Activated CD4-positive, alpha-beta T cell treated with anti-CD3 and anti-CD28 coated beads for 36 hours (primary cell): Measurements from ENCODE around the gene DTX3. TPM values are rescaled to one million over a fixed set of nuclear protein-coding genes. Genes with fewer than 3 reads are reported as not detected.

Experiments used
- ATAC-seq: fragments of 200-7000 bp; cut with Tn5 transposase; one replicate; pipeline ENCODE4 v1.10.0; 2021; ENCODE audit warnings: mild to moderate bottlenecking, moderate library complexity
- CTCF ChIA-PET: fragments of 350-600 bp; sonication (Branson Sonifier 250); formaldehyde crosslinking; loops from one replicate; lab custom pipeline; 2021; ENCODE audit warnings: antibody characterized with exemption; lab: Charles Lee
- POLR2A ChIA-PET: fragments of 350-600 bp; sonication (Branson Sonifier 250); formaldehyde crosslinking; loops from one replicate; lab custom pipeline; 2021; ENCODE audit warnings: antibody characterized with exemption, inconsistent platforms; lab: Charles Lee
- DNase-seq: peaks from one replicate; pipeline ENCODE4 v3.0.0-alpha.2; 2020
- H3K27ac Mint-ChIP-seq: one replicate; pipeline ENCODE4 v1.8.0; 2021; ENCODE audit warnings: mixed read lengths
- H3K27me3 Mint-ChIP-seq: one replicate; pipeline ENCODE4 v1.8.0; 2021; ENCODE audit warnings: mixed read lengths
- H3K36me3 Mint-ChIP-seq: one replicate; pipeline ENCODE4 v1.8.0; 2021; ENCODE audit warnings: low read depth, mixed read lengths
- H3K4me1 Mint-ChIP-seq: one replicate; pipeline ENCODE4 v1.8.0; 2021; ENCODE audit warnings: mixed read lengths
- H3K4me3 Mint-ChIP-seq: one replicate; pipeline ENCODE4 v1.8.0; 2021; ENCODE audit warnings: mild to moderate bottlenecking, moderate library complexity, mixed read lengths
- H3K9me3 Mint-ChIP-seq: one replicate; pipeline ENCODE4 v1.8.0; 2021; ENCODE audit warnings: low read depth, mixed read lengths
- intact Hi-C, 2 experiments: fragments of 100-400 bp; cut with DNase I in 1 of 2; cut with micrococcal nuclease in 1 of 2; formaldehyde crosslinking; loops; one replicate each; pipeline versions ENCODE4 v1.14.2 to v1.15.1; 2022 to 2024; cut with DNase I, micrococcal nuclease
- total RNA-seq, 2 experiments: library from RNA; stranded (reverse); gene quantifications; one replicate each; pipeline ENCODE4 v1.2.3, GENCODE V29; 2021

Gene DTX3
- total RNA-seq, 2 experiments from 2014 or later = 16.7 to 17.0 TPM

- no peak for ATAC-seq
- peaks cover 3% of the 10 kb centered on the region for H3K36me3 Mint-ChIP-seq
- H3K9me3 Mint-ChIP-seq = no peaks in the 10 kb centered on the region
Observed at GRCh38 chr12:57606821-57607220, 2.2 kb downstream of the DTX3 start.

GRCh38 chr12:57607958-57608663 lies 3.5 kb downstream of the DTX3 start:
- no peak for DNase-seq
- Mint-ChIP-seq H3K27ac (no peak overlapping the region), H3K4me3 (no peak overlapping the region), H3K4me1 (peaks cover 26% of the 10 kb centered on the region), H3K36me3 (no peaks in the 10 kb centered on the region), H3K9me3 (no peaks in the 10 kb centered on the region), H3K27me3 (peaks cover 6% of the 10 kb centered on the region)
- ChIA-PET CTCF (interaction anchor here (0.8 to 2.3 kb wide), 8 partner anchors 8 to 124 kb away, joined by 3 to 9 read pairs (median 3); no protein-coding TSS in a partner anchor), POLR2A (interaction anchor here (0.6 kb wide), 1 partner anchor 1120 kb away, joined by 4 read pairs; the partner anchor contains the start of gene GLS2)
- no peak for ATAC-seq
- intact Hi-C loops = no loop called here

More at GRCh38 chr12:57606821-57607220, 2.2 kb downstream of the DTX3 start:
- intact Hi-C loops = no loop called here
- peaks cover 26% of the 10 kb centered on the region for H3K4me1 Mint-ChIP-seq
- CTCF ChIA-PET = interaction anchor here (1.1 to 1.6 kb wide), 4 partner anchors 19 to 43 kb away, joined by 3 to 5 read pairs (median 4); no protein-coding TSS in a partner anchor
- DNase-seq = no peak
- no peak overlapping the region for H3K27ac Mint-ChIP-seq
- no peak overlapping the region for H3K4me3 Mint-ChIP-seq
- H3K27me3 Mint-ChIP-seq = peaks cover 2% of the 10 kb centered on the region
- POLR2A ChIA-PET = no interaction called here

- ChIA-PET CTCF (interaction anchor here (0.6 to 2.3 kb wide), 6 partner anchors 9 to 123 kb away, joined by 3 to 9 read pairs (median 4); no protein-coding TSS in a partner anchor), POLR2A (interaction anchor here (1.0 kb wide), 1 partner anchor 17 kb away, joined by 3 read pairs; no protein-coding TSS in a partner anchor)
- ATAC-seq = no peak
- intact Hi-C loops = no loop called here
- Mint-ChIP-seq H3K27ac (no peak overlapping the region), H3K36me3 (no peaks in the 10 kb centered on the region), H3K9me3 (no peaks in the 10 kb centered on the region), H3K4me3 (no peak overlapping the region), H3K27me3 (peaks cover 13% of the 10 kb centered on the region), H3K4me1 (peaks cover 16% of the 10 kb centered on the region)
- no peak for DNase-seq
Observed at GRCh38 chr12:57609101-57609780, 4.6 kb downstream of the DTX3 start.

GRCh38 chr12:57609781-57610553 lies 5.3 kb downstream of the DTX3 start:
- no peaks in the 10 kb centered on the region for H3K36me3 Mint-ChIP-seq
- ChIA-PET POLR2A (interaction anchor here (1.0 kb wide), 1 partner anchor 17 kb away, joined by 3 read pairs; no protein-coding TSS in a partner anchor), CTCF (interaction anchor here (0.8 to 2.3 kb wide), 2 partner anchors 10 to 27 kb away, joined by 4 to 9 read pairs; no protein-coding TSS in a partner anchor)
- peak overlapping the region; percentile 55 for H3K4me3 Mint-ChIP-seq
- intact Hi-C loops = no loop called here
- no peak for DNase-seq
- H3K9me3 Mint-ChIP-seq = no peaks in the 10 kb centered on the region
- H3K4me1 Mint-ChIP-seq = peaks cover 12% of the 10 kb centered on the region
- peaks cover 13% of the 10 kb centered on the region for H3K27me3 Mint-ChIP-seq
- no peak overlapping the region for H3K27ac Mint-ChIP-seq
- no peak for ATAC-seq

- ChIA-PET CTCF (interaction anchor here (0.6 to 0.9 kb wide), 2 partner anchors 17 to 25 kb away, joined by 3 to 4 read pairs; no protein-coding TSS in a partner anchor), POLR2A (interaction anchor here (1.1 kb wide), 1 partner anchor 17 kb away, joined by 3 read pairs; no protein-coding TSS in a partner anchor)
- Mint-ChIP-seq H3K27me3 (peaks cover 13% of the 10 kb centered on the region), H3K4me1 (peaks cover 6% of the 10 kb centered on the region), H3K27ac (no peak overlapping the region), H3K36me3 (no peaks in the 10 kb centered on the region), H3K9me3 (no peaks in the 10 kb centered on the region), H3K4me3 (peak overlapping the region; percentile 55)
- peak; percentile 28 for DNase-seq
- intact Hi-C loops = loop anchor here in 1 of 2 experiments (1.0 kb wide), 2 partner anchors 11 to 19 kb away; partner anchors contain the start of gene PIP4K2C
- no peak for ATAC-seq
Observed at GRCh38 chr12:57610554-57611107, 6.0 kb downstream of the DTX3 start.

- DNase-seq = peak; percentile 74
- ChIA-PET POLR2A (interaction anchor here (0.5 to 1.1 kb wide), 2 partner anchors 17 to 108 kb away, joined by 3 read pairs; no protein-coding TSS in a partner anchor), CTCF (interaction anchor here (0.6 to 1.2 kb wide), 3 partner anchors 9 to 26 kb away, joined by 3 to 4 read pairs (median 4); no protein-coding TSS in a partner anchor)
- Mint-ChIP-seq H3K27me3 (peaks cover 13% of the 10 kb centered on the region), H3K4me1 (peaks cover 3% of the 10 kb centered on the region), H3K4me3 (peak within 1 kb of the TSS; percentile 55), H3K27ac (no peak within 1 kb of the TSS), H3K9me3 (no peaks in the 10 kb centered on the region), H3K36me3 (no peaks in the 10 kb centered on the region)
- intact Hi-C loops = loop anchor here in 1 of 2 experiments (1.0 kb wide), 2 partner anchors 10 to 20 kb away; partner anchors contain the start of gene PIP4K2C
- ATAC-seq = peak; percentile 77
Observed at GRCh38 chr12:57611108-57611826, 6.6 kb downstream of the DTX3 start, which contains the start of gene ARHGEF25. Gene ARHGEF25, plus strand, starts transcription at chr12:57611435. Its CDS starts 460 bp downstream, at chr12:57611895.

- H3K4me1 Mint-ChIP-seq = peaks cover 3% of the 10 kb centered on the region
- H3K27me3 Mint-ChIP-seq = peaks cover 16% of the 10 kb centered on the region
- H3K4me3 Mint-ChIP-seq = peak overlapping the region; percentile 32
- DNase-seq (no peak), ATAC-seq (no peak)
- no peaks in the 10 kb centered on the region for H3K9me3 Mint-ChIP-seq
- CTCF ChIA-PET = interaction anchor here (0.7 to 1.2 kb wide), 3 partner anchors 8 to 66 kb away, joined by 3 to 4 read pairs (median 4); no protein-coding TSS in a partner anchor
- no peaks in the 10 kb centered on the region for H3K36me3 Mint-ChIP-seq
- POLR2A ChIA-PET = interaction anchor here (0.5 to 1.1 kb wide), 3 partner anchors 18 to 109 kb away, joined by 3 to 8 read pairs (median 3); no protein-coding TSS in a partner anchor
- H3K27ac Mint-ChIP-seq = no peak overlapping the region
- intact Hi-C loops = loop anchor here in 1 of 2 experiments (1.0 kb wide), 2 partner anchors 9 to 21 kb away; partner anchors contain the start of gene PIP4K2C
Observed at GRCh38 chr12:57611827-57612710, 7.4 kb downstream of the DTX3 start.

- Mint-ChIP-seq H3K27me3 (peaks cover 23% of the 10 kb centered on the region), H3K4me1 (peaks cover 3% of the 10 kb centered on the region), H3K9me3 (no peaks in the 10 kb centered on the region), H3K36me3 (no peaks in the 10 kb centered on the region), H3K4me3 (no peak overlapping the region), H3K27ac (no peak overlapping the region)
- intact Hi-C loops = no loop called here
- ChIA-PET CTCF (interaction anchor here (0.7 to 1.3 kb wide), 5 partner anchors 20 to 79 kb away, joined by 3 to 4 read pairs (median 3); partner anchors contain the start of gene B4GALNT1), POLR2A (no interaction called here)
- DNase-seq = no peak
- no peak for ATAC-seq
Observed at GRCh38 chr12:57612711-57613426, 8.2 kb downstream of the DTX3 start.
